A549 (cell line): ENCODE data around the gene MEF2D. TPM values are rescaled to one million over a fixed set of nuclear protein-coding genes. Genes with fewer than 3 reads are reported as not detected.

Experiments used
- ATAC-seq, 2 experiments: fragments of 200-7000 bp in 1 of 2; fragments of >200 bp in 1 of 2; cut with Nextera tagmentation in 1 of 2; cut with Tn5 transposase in 1 of 2; 3 replicates each; pipeline versions ENCODE4 v1.8.0 to v1.9.1; 2018 to 2020; ENCODE audit warnings: mild to moderate bottlenecking in 1 of 2, moderate library complexity in 1 of 2
- CTCF ChIA-PET: fragments of 300-600 bp; sonication (Branson Sonifier 250); formaldehyde crosslinking; extraction: SDS; loops from one replicate; lab custom pipeline; 2021; ENCODE audit warnings: antibody characterized with exemption, inconsistent platforms; lab: Yijun Ruan, JAX
- POLR2A ChIA-PET: fragments of 350-600 bp; formaldehyde crosslinking; extraction: SDS; loops from one replicate; lab custom pipeline; 2021; ENCODE audit warnings: antibody characterized with exemption, inconsistent platforms; lab: Yijun Ruan, JAX
- DNase-seq, 2 experiments: peaks; one replicate each; pipeline versions ENCODE4 v3.0.0 to v3.0.0-alpha.2; 2011 to 2016; ENCODE audit warnings: low read depth in 1 of 2, low spot score in 1 of 2
- FAIRE-seq: peaks from 2 replicates; lab custom pipeline; 2011; peaks lifted over from hg19 to GRCh38; lab: Jason Lieb, UNC
- H3K27ac ChIP-seq, 2 experiments: fragments of >200 bp; sonication (Bioruptor Twin); formaldehyde crosslinking; 3 replicates each; pipeline ENCODE4 v1.5.1; 2016 to 2017
- H3K4me1 ChIP-seq: fragments of >200 bp; sonication (Bioruptor Twin); formaldehyde crosslinking; 3 replicates; pipeline ENCODE4 v1.6.1; 2016
- H3K4me2 ChIP-seq: fragments of >200 bp; sonication (Bioruptor Twin); formaldehyde crosslinking; 3 replicates; pipeline ENCODE4 v1.6.1; 2016
- H3K4me3 ChIP-seq: fragments of >200 bp; sonication (Bioruptor Twin); formaldehyde crosslinking; 3 replicates; pipeline ENCODE4 v1.5.1; 2016
- H3K9me3 ChIP-seq: fragments of >200 bp; sonication (Bioruptor Twin); formaldehyde crosslinking; 3 replicates; pipeline ENCODE4 v1.6.1; 2016
- ATOH8 ChIP-seq: fragments of 250-450 bp; sonication (Bioruptor Pico); IDR thresholded peaks from 2 replicates; pipeline ENCODE4 v1.5.0; 2020; ENCODE audit warnings: low read depth, mild to moderate bottlenecking, moderate library complexity
- BCL3 ChIP-seq: fragments of >200 bp; sonication (Bioruptor Twin); formaldehyde crosslinking; IDR thresholded peaks from 3 replicates; pipeline ENCODE4 v1.6.1; 2016
- CBX2 ChIP-seq: fragments of 200-600 bp; sonication (generic); IDR thresholded peaks from 2 replicates; pipeline ENCODE4 v1.6.1; 2016; ENCODE audit warnings: low read depth, mild to moderate bottlenecking, borderline replicate concordance
- CTCF ChIP-seq: fragments of >200 bp; sonication (Bioruptor Twin); formaldehyde crosslinking; IDR thresholded peaks from 3 replicates; pipeline ENCODE4 v1.5.1; 2016
- EHF ChIP-seq: fragments of 250-450 bp; sonication (Bioruptor Pico); IDR thresholded peaks from 2 replicates; pipeline ENCODE4 v1.5.0; 2020; ENCODE audit warnings: mild to moderate bottlenecking
- ELK1 ChIP-seq: fragments of 150-350 bp; IDR thresholded peaks from 2 replicates; pipeline ENCODE4 v1.6.1; 2014; ENCODE audit warnings: low read depth, mild to moderate bottlenecking, low read length
- EP300 ChIP-seq, 2 experiments: fragments of >200 bp; sonication (Bioruptor Twin); formaldehyde crosslinking; IDR thresholded peaks; 2 replicates in 1 of 2; 3 replicates in 1 of 2; pipeline ENCODE4 v1.6.1; 2016 to 2017
- ESRRA ChIP-seq: fragments of 150-350 bp; IDR thresholded peaks from 2 replicates; pipeline ENCODE4 v1.6.1; 2014; ENCODE audit warnings: mild to moderate bottlenecking, low read length, borderline replicate concordance
- HMGXB4 ChIP-seq: fragments of 250-450 bp; sonication (Bioruptor Pico); IDR thresholded peaks from 2 replicates; pipeline ENCODE4 v1.5.0; 2021; ENCODE audit warnings: mild to moderate bottlenecking, moderate library complexity, borderline replicate concordance
- HOXA7 ChIP-seq: fragments of 250-450 bp; sonication (Bioruptor Pico); IDR thresholded peaks from 2 replicates; pipeline ENCODE4 v1.5.0; 2020; ENCODE audit warnings: mild to moderate bottlenecking, moderate library complexity
- HOXB13 ChIP-seq: fragments of 250-450 bp; sonication (Bioruptor Pico); IDR thresholded peaks from 2 replicates; pipeline ENCODE4 v1.5.0; 2020; ENCODE audit warnings: low read depth, mild to moderate bottlenecking, moderate library complexity
- HOXB5 ChIP-seq: fragments of 250-450 bp; sonication (Bioruptor Pico); IDR thresholded peaks from 2 replicates; pipeline ENCODE4 v1.5.0; 2020; ENCODE audit warnings: mild to moderate bottlenecking, moderate library complexity
- KDM1A ChIP-seq: fragments of 200-600 bp; sonication (generic); IDR thresholded peaks from 2 replicates; pipeline ENCODE4 v1.6.1; 2016; ENCODE audit warnings: low read depth, mild to moderate bottlenecking
- MAX ChIP-seq: IDR thresholded peaks from 2 replicates; pipeline ENCODE4 v1.6.1; 2012
- MAZ ChIP-seq: fragments of 150-350 bp; IDR thresholded peaks from 2 replicates; pipeline ENCODE4 v1.6.1; 2014; ENCODE audit warnings: antibody characterized with exemption, low read depth, low read length, borderline replicate concordance
- PBX3 ChIP-seq: IDR thresholded peaks from 2 replicates; pipeline ENCODE4 v1.6.1; 2012
- PHF8 ChIP-seq: fragments of 200-600 bp; sonication (generic); IDR thresholded peaks from 2 replicates; pipeline ENCODE4 v1.6.1; 2016; ENCODE audit warnings: low read depth, mild to moderate bottlenecking, antibody characterized with exemption, moderate library complexity, borderline replicate concordance
- POLR2A ChIP-seq: IDR thresholded peaks from 2 replicates; pipeline ENCODE4 v1.6.1; 2012; ENCODE audit warnings: mild to moderate bottlenecking, low read length
- RAD21 ChIP-seq, 2 experiments: fragments of >200 bp in 1 of 2; sonication (Bioruptor Twin) in 1 of 2; formaldehyde crosslinking in 1 of 2; IDR thresholded peaks in 1 of 2; conservative IDR thresholded peaks in 1 of 2; 2 replicates in 1 of 2; 3 replicates in 1 of 2; pipeline ENCODE4 v1.6.1; 2012 to 2018; ENCODE audit warnings: inconsistent platforms in 1 of 2
- REST ChIP-seq: fragments of 200-600 bp; sonication (generic); IDR thresholded peaks from 2 replicates; pipeline ENCODE4 v1.6.1; 2016; ENCODE audit warnings: antibody characterized with exemption, mild to moderate bottlenecking, moderate library complexity
- RNF2 ChIP-seq: fragments of 200-600 bp; sonication (generic); IDR thresholded peaks from 2 replicates; pipeline ENCODE4 v1.6.1; 2016; ENCODE audit warnings: low read depth, mild to moderate bottlenecking, antibody characterized with exemption, moderate library complexity, borderline replicate concordance
- TFCP2L1 ChIP-seq: fragments of 250-450 bp; sonication (Bioruptor Pico); IDR thresholded peaks from 2 replicates; pipeline ENCODE4 v1.5.0; 2021; ENCODE audit warnings: mild to moderate bottlenecking
- TP53 ChIP-seq: fragments of 250-450 bp; sonication (Bioruptor Pico); IDR thresholded peaks from 2 replicates; pipeline ENCODE4 v1.5.0; 2021; ENCODE audit warnings: mild to moderate bottlenecking, moderate library complexity
- ZC3H11A ChIP-seq: fragments of 450-650 bp; IDR thresholded peaks from 2 replicates; pipeline ENCODE4 v1.6.1; 2014; ENCODE audit warnings: antibody characterized with exemption, mild to moderate bottlenecking
- ZSCAN20 ChIP-seq: fragments of 250-450 bp; sonication (Bioruptor Pico); IDR thresholded peaks from 2 replicates; pipeline ENCODE4 v1.8.0; 2022; ENCODE audit warnings: mild to moderate bottlenecking, moderate library complexity
- WGBS: methylation state at CpG from one replicate; pipeline ENCODE4 v1.1.6; 2017; ENCODE audit errors: missing lambda C conversion rate; 5-methylcytosine and 5-hydroxymethylcytosine counted together
- polyA plus RNA-seq, 4 experiments: library from polyadenylated mRNA; depleted of rRNA in 3 of 4; stranded (reverse); fragments of >200 nt; fragmentation: RNase III in 1 of 4; extraction: RNeasy Plus Mini Kit Qiagen cat#74134 plus additional on column Dnase treatment in 1 of 4; gene quantifications; 2 replicates in 3 of 4; 3 replicates in 1 of 4; pipeline ENCODE4 v1.2.3, GENCODE V29; 2011 to 2017

Gene MEF2D
- polyA plus RNA-seq, 2 of the 4 experiments (the other 2 are of a cell fraction) = 16.8 to 23.4 TPM

- CTCF ChIA-PET = interaction anchor here (0.8 to 31.7 kb wide), 29 partner anchors 9 to 189 kb away, joined by 3 to 474 read pairs (median 5); partner anchors contain the start of genes NAXE and TTC24
- 0 out of 2 replicates have a peak, but pooled peaks have one; percentile 35 for TF ChIP-seq ZSCAN20 (CRISPR knock-in tag)
- no peak for TF ChIP-seq CBX2
- no peak for TF ChIP-seq ZC3H11A
- peak; percentile 81; the same call in 1 of the 2 replicates for TF ChIP-seq HMGXB4 (CRISPR knock-in tag)
- peak; percentile 93 for TF ChIP-seq EHF (CRISPR knock-in tag)
- TF ChIP-seq RAD21 (conservative IDR thresholded peaks at IDR 0.05 in 1 of 2, IDR thresholded peaks at IDR 0.05 in 1 of 2) = peak in 1 of 2 experiments; percentile 31; a peak in 2 of 5 replicates
- peak; percentile 82 for TF ChIP-seq ATOH8 (CRISPR knock-in tag)
- no peak for TF ChIP-seq ESRRA
- peak; percentile 57 for TF ChIP-seq POLR2A
- peak; percentile 45; the same call in 1 of the 3 replicates for TF ChIP-seq BCL3
- peak; percentile 68; the same call in 1 of the 2 replicates for TF ChIP-seq HOXA7 (CRISPR knock-in tag)
- no peak for TF ChIP-seq KDM1A
- peak; percentile 91 for TF ChIP-seq HOXB5
- TF ChIP-seq ELK1 = no peak
- peak; percentile 88; the same call in 1 of the 2 replicates for TF ChIP-seq TP53
- TF ChIP-seq RNF2 = no peak
- peak; percentile 94 for TF ChIP-seq MAX
- TF ChIP-seq HOXB13 (CRISPR knock-in tag) = peak; percentile 91
- TF ChIP-seq REST = no peak
- peak; percentile 44 for TF ChIP-seq PHF8
- TF ChIP-seq TFCP2L1 (CRISPR knock-in tag) = peak; percentile 90
- TF ChIP-seq CTCF = peak; percentile 55
- TF ChIP-seq MAZ = peak; percentile 97
- peak; percentile 96 for TF ChIP-seq PBX3
- TF ChIP-seq EP300 (IDR thresholded peaks at IDR 0.05) = peak in 1 of 2 experiments; percentile 32; a peak in 1 of 5 replicates
Observed at GRCh38 chr1:156500793-156501506, 375 bp upstream of the MEF2D start.

More at GRCh38 chr1:156500793-156501506, 375 bp upstream of the MEF2D start:
- 4% methylated on average over 28 of the region's 57 CpGs for WGBS
- POLR2A ChIA-PET = interaction anchor here (0.5 to 8.6 kb wide), 29 partner anchors 8 to 288 kb away, joined by 3 to 130 read pairs (median 4); partner anchors contain the start of genes GPATCH4, ISG20L2, METTL25B and NAXE
- Histone ChIP-seq H3K4me1 (peaks cover 70% of the 10 kb centered on the region), H3K9me3 (no peaks in the 10 kb centered on the region), H3K4me2 (peak overlapping the region; percentile 69), H3K4me3 (peak overlapping the region; percentile 98), H3K27ac (peak overlapping the region; percentile 98 to 100)
- ATAC-seq (peak; percentile 58 to 70), FAIRE-seq (no peak), DNase-seq (peak; percentile 91 to 98)
